HG03175 (cell line): ENCODE measurements around the gene CA11.
"Not testable (repeated sequence)": the region's sequence is repeated elsewhere in the genome, so short reads cannot be mapped to it uniquely, and the experiment has no call there.

Experiments used
- ATAC-seq: cut with Tn5 transposase; IDR thresholded peaks from one replicate; pipeline ENCODE4 v1.9.1; 2021; ENCODE audit warnings: mild to moderate bottlenecking, moderate library complexity; ENCODE audit not compliant: unreplicated experiment

Gene CA11

GRCh38 chr19:48646001-48646721 is at the start of gene CA11:
Gene CA11, minus strand, starts transcription at chr19:48646187. Its CDS starts 555 bp downstream, at chr19:48645632.
- peak; percentile 68 for ATAC-seq

GRCh38 chr19:48693629-48694028 is 47.6 kb upstream of the CA11 start:
- ATAC-seq, result not testable (repeated sequence)

- ATAC-seq, result no peak
These were observed 43.5 kb upstream of the CA11 start for GRCh38 chr19:48689449-48689848.

GRCh38 chr19:48687776-48688175 is 41.8 kb upstream of the CA11 start:
- no peak for ATAC-seq

- not testable (repeated sequence) for ATAC-seq
These were observed 40.6 kb upstream of the CA11 start for GRCh38 chr19:48686637-48687036.

GRCh38 chr19:48686088-48686487 is 40.1 kb upstream of the CA11 start:
- ATAC-seq, result no peak

GRCh38 chr19:48685583-48685982 is 39.6 kb upstream of the CA11 start:
- ATAC-seq, result no peak

GRCh38 chr19:48683349-48683748 is 37.4 kb upstream of the CA11 start:
- no peak for ATAC-seq

- ATAC-seq, result no peak
These were observed 35.1 kb upstream of the CA11 start for GRCh38 chr19:48681127-48681470.

GRCh38 chr19:48680436-48681126 is 34.6 kb upstream of the CA11 start:
- ATAC-seq, result no peak

- not testable (repeated sequence) for ATAC-seq
These were observed 34.0 kb upstream of the CA11 start for GRCh38 chr19:48680006-48680405.

- no peak for ATAC-seq
These were observed 32.2 kb upstream of the CA11 start for GRCh38 chr19:48678201-48678600.

GRCh38 chr19:48676887-48677286 is 30.9 kb upstream of the CA11 start:
- ATAC-seq, result no peak

GRCh38 chr19:48676487-48676886 is 30.5 kb upstream of the CA11 start:
- no peak for ATAC-seq

GRCh38 chr19:48674921-48675824 is 29.2 kb upstream of the CA11 start:
- no peak for ATAC-seq

GRCh38 chr19:48674216-48674809 is 28.3 kb upstream of the CA11 start:
- no peak for ATAC-seq

- no peak for ATAC-seq
These were observed 27.6 kb upstream of the CA11 start for GRCh38 chr19:48673436-48674100.

GRCh38 chr19:48672994-48673393 is 27.0 kb upstream of the CA11 start, which contains the start of gene NTN5:
Gene NTN5, minus strand, starts transcription at chr19:48673017. Its CDS starts 2,031 bp downstream, at chr19:48670986.
- ATAC-seq, result no peak

GRCh38 chr19:48671446-48671995 is 25.5 kb upstream of the CA11 start:
- no peak for ATAC-seq
